ENCODE data around the gene CBX7.

DNA sequence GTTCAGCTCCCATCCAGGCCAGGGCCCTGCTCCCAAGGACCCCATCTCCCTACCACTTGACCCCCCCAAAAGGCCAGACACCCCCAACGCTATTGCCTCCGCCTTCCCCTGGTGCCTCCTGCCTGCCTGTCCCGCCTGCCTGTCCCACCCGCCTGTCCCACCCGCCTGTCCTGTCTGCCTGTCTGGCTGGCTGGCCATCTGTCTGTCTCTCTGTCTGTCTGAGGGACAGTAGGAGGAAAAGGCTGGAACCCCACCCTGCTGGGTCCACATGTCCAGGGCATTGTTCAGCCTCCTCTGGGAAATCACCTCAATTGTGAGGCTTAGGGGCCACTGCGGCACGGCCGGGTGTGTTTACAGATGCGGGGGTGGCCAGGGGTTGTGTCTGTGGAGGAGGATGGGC is 25.3 kb upstream of the CBX7 start:
- TF ChIP-seq CTCF (IDR thresholded peaks at IDR 0.05) (no peak), POLR2A (IDR thresholded peaks at IDR 0.05) (no peak), POLR2AphosphoS5 (IDR thresholded peaks at IDR 0.05) (no peak)
